K562 (cell line): ENCODE results near the gene SP4. TPM values are rescaled to one million over a fixed set of nuclear protein-coding genes. Genes with fewer than 3 reads are reported as not detected.
A peak's percentile ranks its signal among the peaks of the same experiment; 100 is the strongest.

Experiments used
- ATAC-seq: fragments of 200-7000 bp; cut with Tn5 transposase; 3 replicates; pipeline ENCODE4 v1.9.1; 2020; ENCODE audit warnings: moderate library complexity
- BruUV-seq: library from RNA; stranded (reverse); fragments of 400-500 nt; replicated peaks from 2 replicates; lab custom pipeline; 2021; lab: Mats Ljungman, UMichigan
- CTCF ChIA-PET: fragments of 300-600 bp; formaldehyde crosslinking; extraction: SDS; loops from one replicate; lab custom pipeline; 2021; ENCODE audit warnings: low intra/inter-chr PET ratio; lab: Yijun Ruan, JAX
- POLR2A ChIA-PET: fragments of 300-600, 350-650 bp; sonication (Branson Sonifier 250); formaldehyde crosslinking; extraction: SDS; loops from one replicate; lab custom pipeline; 2021; ENCODE audit warnings: antibody characterized with exemption, inconsistent platforms; lab: Yijun Ruan, JAX
- DNase-seq, 4 experiments: peaks; one replicate each; pipeline versions ENCODE4 v3.0.0 to v3.0.0-alpha.2; 2011 to 2018; ENCODE audit warnings: low spot score in 3 of 4, mixed read lengths in 3 of 4; ENCODE audit errors: extremely low read depth in 1 of 4
- FAIRE-seq: peaks from 2 replicates; lab custom pipeline; 2011; peaks lifted over from hg19 to GRCh38; lab: Jason Lieb, UNC
- H2AFZ ChIP-seq: 2 replicates; pipeline ENCODE4 v1.6.0; 2011; ENCODE audit warnings: low read depth, low read length, control low read depth, inconsistent platforms
- H3K27ac ChIP-seq: fragments of 200-600 bp; 3 replicates; pipeline ENCODE4 v1.8.0; 2011; ENCODE audit warnings: low read depth, mild to moderate bottlenecking, control low read depth, inconsistent platforms, low read length, moderate library complexity, mixed read lengths; ENCODE audit errors: extremely low read depth
- H3K27me3 ChIP-seq, 2 experiments: fragments of 300-600 bp in 1 of 2; 2 replicates in 1 of 2; 3 replicates in 1 of 2; pipeline versions ENCODE4 v1.6.0 to v1.8.0; 2011; ENCODE audit warnings: inconsistent platforms in 2 of 2, low read length in 2 of 2, mild to moderate bottlenecking in 1 of 2, mixed read lengths in 1 of 2, moderate library complexity in 1 of 2; ENCODE audit not compliant: control insufficient read depth in 2 of 2, insufficient read depth in 2 of 2
- H3K36me3 ChIP-seq: fragments of 300-600 bp; 3 replicates; pipeline ENCODE4 v1.8.0; 2011; ENCODE audit warnings: mild to moderate bottlenecking, low read length, inconsistent platforms; ENCODE audit not compliant: control insufficient read depth, insufficient read depth
- H3K4me1 ChIP-seq, 2 experiments: fragments of 200-600 bp in 1 of 2; replicated peaks in 1 of 2; 2 replicates in 1 of 2; 3 replicates in 1 of 2; pipeline versions ENCODE4 v1.5.1 to v1.8.0; 2011; ENCODE audit warnings: inconsistent platforms in 2 of 2, low read length in 2 of 2, mild to moderate bottlenecking in 1 of 2, mixed read lengths in 1 of 2, moderate library complexity in 1 of 2; ENCODE audit not compliant: control insufficient read depth in 2 of 2, insufficient read depth in 2 of 2
- H3K4me2 ChIP-seq: 2 replicates; pipeline ENCODE4 v1.6.1; 2011; ENCODE audit warnings: low read length, control low read depth, inconsistent platforms, mixed read lengths; ENCODE audit not compliant: insufficient read depth
- H3K4me3 ChIP-seq: fragments of 200-600 bp; sonication (generic), shearing (Covaris generic); 2 replicates; pipeline ENCODE4 v1.5.1; 2016; ENCODE audit warnings: control low read depth, inconsistent platforms
- H3K79me2 ChIP-seq: fragments of 200-600 bp; 3 replicates; pipeline ENCODE4 v1.8.0; 2011; ENCODE audit warnings: low read length, inconsistent platforms; ENCODE audit not compliant: control insufficient read depth, insufficient read depth
- H3K9ac ChIP-seq, 2 experiments: 2 replicates each; pipeline versions ENCODE4 v1.6.0 to v1.6.1; 2011; ENCODE audit warnings: low read depth in 2 of 2, low read length in 2 of 2, control low read depth in 1 of 2, inconsistent platforms in 1 of 2, mild to moderate bottlenecking in 1 of 2, mixed read lengths in 1 of 2; ENCODE audit not compliant: insufficient read depth in 1 of 2
- H3K9me1 ChIP-seq: one replicate; pipeline ENCODE4 v1.6.0; 2011; ENCODE audit warnings: inconsistent platforms, mild to moderate bottlenecking, low read length, moderate library complexity; ENCODE audit not compliant: control insufficient read depth, insufficient read depth
- H3K9me3 ChIP-seq: replicated peaks from 2 replicates; pipeline ENCODE4 v1.5.1; 2011; ENCODE audit warnings: low read depth, low read length, inconsistent platforms; ENCODE audit not compliant: control insufficient read depth, insufficient read depth
- H4K20me1 ChIP-seq: replicated peaks from 2 replicates; pipeline ENCODE4 v1.6.1; 2011; ENCODE audit warnings: low read length, inconsistent platforms, mixed read lengths; ENCODE audit not compliant: control insufficient read depth, insufficient read depth
- FOSL1 ChIP-seq: fragments of 200-800 bp; sonication (Bioruptor generic); conservative IDR thresholded peaks from 2 replicates; pipeline ENCODE4 v1.6.1; 2016; ENCODE audit warnings: missing genetic modification characterization, missing compliant biosample characterization
- FOXP1 ChIP-seq: sonication (generic); formaldehyde crosslinking; IDR thresholded peaks from 2 replicates; pipeline ENCODE4 v1.8.0; 2022; ENCODE audit warnings: mild to moderate bottlenecking, missing genetic modification reagents
- MEIS2 ChIP-seq: fragments of 450-650 bp; IDR thresholded peaks from 2 replicates; pipeline ENCODE4 v1.6.1; 2014; ENCODE audit warnings: mild to moderate bottlenecking; ENCODE audit not compliant: partially characterized antibody
- MTA1 ChIP-seq: fragments of 450-650 bp; IDR thresholded peaks from 2 replicates; pipeline ENCODE4 v1.6.1; 2017; ENCODE audit warnings: borderline replicate concordance
- NFE2 ChIP-seq: IDR thresholded peaks from 2 replicates; pipeline ENCODE4 v1.6.1; 2014; ENCODE audit warnings: antibody characterized with exemption, low read depth
- PCBP1 ChIP-seq: fragments of 200-400 bp; formaldehyde crosslinking; IDR thresholded peaks from 2 replicates; pipeline ENCODE4 v1.6.1; 2018; ENCODE audit warnings: mild to moderate bottlenecking, low read depth, low read length; ENCODE audit not compliant: poor library complexity, severe bottlenecking
- SMARCA4 ChIP-seq: fragments of 450-650 bp; IDR thresholded peaks from 2 replicates; pipeline ENCODE4 v1.6.1; 2016
- SPI1 ChIP-seq: IDR thresholded peaks from 2 replicates; pipeline ENCODE4 v1.6.1; 2011; ENCODE audit warnings: low read depth, low read length, control low read depth, borderline replicate concordance
- ZFPM2 ChIP-seq: fragments of 250-450 bp; sonication (Bioruptor Pico); IDR thresholded peaks from 2 replicates; pipeline ENCODE4 v1.5.1; 2022; ENCODE audit warnings: mild to moderate bottlenecking
- ZKSCAN3 ChIP-seq: fragments of 250-450 bp; sonication (Bioruptor Pico); IDR thresholded peaks from 2 replicates; pipeline ENCODE4 v1.4.0; 2020
- ZNF766 ChIP-seq: fragments of 200-800 bp; sonication (Bioruptor generic); conservative IDR thresholded peaks from 2 replicates; pipeline ENCODE4 v1.6.1; 2016; ENCODE audit warnings: missing genetic modification characterization, missing compliant biosample characterization
- WGBS: fragments of 100-300 bp; shearing (Covaris generic); methylation state at CpG from one replicate; pipeline ENCODE4 v1.1.6; 2016; ENCODE audit warnings: low coverage, mixed read lengths; ENCODE audit not compliant: insufficient coverage; ENCODE audit errors: missing lambda C conversion rate; 5-methylcytosine and 5-hydroxymethylcytosine counted together
- in situ Hi-C: fragments of 300-500 bp; cut with MboI; formaldehyde crosslinking; loops from 4 replicates; pipeline ENCODE4 v1.15.0; 2018; ENCODE audit warnings: inconsistent platforms, mixed read lengths
- intact Hi-C: fragments of 100-400 bp; cut with micrococcal nuclease; formaldehyde crosslinking; loops from 2 replicates; pipeline ENCODE4 v1.14.2; 2022
- polyA plus RNA-seq, 8 experiments: library from polyadenylated mRNA; depleted of rRNA in 4 of 8; stranded (reverse) in 5 of 8; unstranded in 3 of 8; fragments of >200 nt; fragmentation: Nextera tagmentation in 2 of 8; fragmentation: Illumina TruSeq in 1 of 8; extraction: Ambion mirVana in 2 of 8; extraction: Trizol in 1 of 8; gene quantifications; 2 replicates each; pipeline versions ENCODE4 v1.2.1 to v1.2.3, GENCODE V29; 2011 to 2014; ENCODE audit warnings: inconsistent platforms in 1 of 8, missing spikeins in 1 of 8
- total RNA-seq, 7 experiments: library from RNA; depleted of rRNA in 6 of 7; stranded (reverse); fragments of >200 nt in 6 of 7; fragmentation: Illumina TruSeq in 2 of 7; extraction: Trizol in 2 of 7; gene quantifications; 2 replicates each; pipeline versions ENCODE4 v1.2.1 to v1.2.3, GENCODE V29; 2011 to 2021; ENCODE audit warnings: low replicate concordance in 1 of 7
- TF ChIP-seq, protein P1 (sequence below), 3 experiments: IDR thresholded peaks in 2 of 3; conservative IDR thresholded peaks in 1 of 3; 2 replicates each; pipeline ENCODE4 v1.5.1; 2011 to 2012; ENCODE audit warnings: low read length in 3 of 3, mild to moderate bottlenecking in 3 of 3, control low read depth in 2 of 3, improper control_type of control experiment in 1 of 3, inconsistent platforms in 1 of 3, low read depth in 1 of 3, mixed read lengths in 1 of 3, moderate library complexity in 1 of 3; ENCODE audit not compliant: insufficient read depth in 2 of 3
- TF ChIP-seq, protein P2 (sequence below): sonication (generic); formaldehyde crosslinking; IDR thresholded peaks from 2 replicates; pipeline ENCODE4 v1.4.0; 2020; ENCODE audit warnings: mild to moderate bottlenecking, missing genetic modification reagents
- TF ChIP-seq, protein P3 (sequence below): sonication (generic); formaldehyde crosslinking; IDR thresholded peaks from 2 replicates; pipeline ENCODE4 v1.8.0; 2022; ENCODE audit warnings: mild to moderate bottlenecking, missing genetic modification reagents
- TF ChIP-seq, protein P4 (sequence below), 2 experiments: fragments of 450-650 bp in 1 of 2; IDR thresholded peaks; 2 replicates each; pipeline ENCODE4 v1.6.1; 2011 to 2017; ENCODE audit warnings: low read depth in 2 of 2, antibody characterized with exemption in 1 of 2, borderline replicate concordance in 1 of 2, low read length in 1 of 2, mild to moderate bottlenecking in 1 of 2, mixed read lengths in 1 of 2; ENCODE audit not compliant: control insufficient read depth in 1 of 2

The SP4 gene
- total and polyA plus RNA-seq, 9 of the 15 experiments (the other 6 are each of a cell fraction or from before 2014, with no cell fraction given), result 2.4 to 9.4 (median 4.5) TPM

DNA sequence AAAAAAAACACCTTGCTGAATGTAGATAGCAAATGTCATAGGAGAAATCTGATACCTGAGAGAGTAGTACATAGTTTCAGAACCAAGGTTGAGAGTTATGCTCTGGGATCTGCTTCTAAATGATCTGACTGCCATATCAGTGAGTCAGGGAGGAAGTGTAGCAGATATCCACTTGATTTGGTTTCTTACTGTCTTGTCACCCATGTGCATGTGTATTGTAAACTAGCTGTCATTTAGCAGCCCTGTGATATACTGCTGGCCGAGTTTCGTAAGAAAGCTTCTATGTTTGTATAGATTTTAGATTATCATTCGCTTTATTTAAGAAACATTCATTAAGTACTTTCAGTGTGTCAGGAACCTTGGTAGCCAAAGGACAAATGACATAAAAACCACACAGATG lies 42.0 kb downstream of the SP4 start:
- POLR2A ChIA-PET, result no interaction called here
- H3K79me2 ChIP-seq, result no peaks in the 10 kb centered on the region
- no peaks in the 10 kb centered on the region for H3K9me3 ChIP-seq
- no TSS peak for BruUV-seq
- peak; percentile 79 for ATAC-seq
- no peaks in the 10 kb centered on the region for H3K36me3 ChIP-seq
- H3K27me3 ChIP-seq, result no peaks in the 10 kb centered on the region
- H2AFZ ChIP-seq, result no peak overlapping the region
- 22% methylated on average over 3 of the region's 3 CpGs for WGBS
- in situ Hi-C loops (no loop called here), intact Hi-C loops (no loop called here)
- peaks cover 2% of the 10 kb centered on the region for H3K9me1 ChIP-seq
- peak overlapping the region; percentile 33; the same call in 1 of the 3 replicates for H3K27ac ChIP-seq
- CTCF ChIA-PET, result no interaction called here
- FAIRE-seq, result no peak
- H4K20me1 ChIP-seq, result no peaks in the 10 kb centered on the region
- H3K4me1 ChIP-seq, result peaks cover 0 to 6% of the 10 kb centered on the region in 2 experiments; a peak in 2 of 5 replicates
- no peak overlapping the region for H3K4me2 ChIP-seq
- H3K9ac ChIP-seq, result no peak overlapping the region
- DNase-seq, result peak in 2 of 4 experiments; percentile 17 to 22
- no peak overlapping the region for H3K4me3 ChIP-seq
- TF ChIP-seq MTA1 (no peak), ZKSCAN3 (no peak), ZFPM2 (CRISPR knock-in tag) (no peak), ZNF766 (CRISPR knock-in tag) (peak; percentile 73; the same call in 1 of the 2 replicates), FOXP1 (CRISPR knock-in tag) (no peak), MEIS2 (peak; percentile 90), SPI1 (peak; percentile 69; the same call in 1 of the 2 replicates), NFE2 (peak; percentile 8; the same call in 1 of the 2 replicates), PCBP1 (no peak), FOSL1 (tag) (peak; percentile 48), SMARCA4 (0 out of 2 replicates have a peak, but pooled peaks have one; percentile 23)
- TF ChIP-seq, protein P1, sequence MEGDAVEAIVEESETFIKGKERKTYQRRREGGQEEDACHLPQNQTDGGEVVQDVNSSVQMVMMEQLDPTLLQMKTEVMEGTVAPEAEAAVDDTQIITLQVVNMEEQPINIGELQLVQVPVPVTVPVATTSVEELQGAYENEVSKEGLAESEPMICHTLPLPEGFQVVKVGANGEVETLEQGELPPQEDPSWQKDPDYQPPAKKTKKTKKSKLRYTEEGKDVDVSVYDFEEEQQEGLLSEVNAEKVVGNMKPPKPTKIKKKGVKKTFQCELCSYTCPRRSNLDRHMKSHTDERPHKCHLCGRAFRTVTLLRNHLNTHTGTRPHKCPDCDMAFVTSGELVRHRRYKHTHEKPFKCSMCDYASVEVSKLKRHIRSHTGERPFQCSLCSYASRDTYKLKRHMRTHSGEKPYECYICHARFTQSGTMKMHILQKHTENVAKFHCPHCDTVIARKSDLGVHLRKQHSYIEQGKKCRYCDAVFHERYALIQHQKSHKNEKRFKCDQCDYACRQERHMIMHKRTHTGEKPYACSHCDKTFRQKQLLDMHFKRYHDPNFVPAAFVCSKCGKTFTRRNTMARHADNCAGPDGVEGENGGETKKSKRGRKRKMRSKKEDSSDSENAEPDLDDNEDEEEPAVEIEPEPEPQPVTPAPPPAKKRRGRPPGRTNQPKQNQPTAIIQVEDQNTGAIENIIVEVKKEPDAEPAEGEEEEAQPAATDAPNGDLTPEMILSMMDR (IDR thresholded peaks at IDR 0.05 in 2 of 3, conservative IDR thresholded peaks at IDR 0.05 in 1 of 3; ENCODE audit: insufficient read depth in 2 of 3, low read depth in 1 of 3, low read length in 3 of 3), result no peak
- TF ChIP-seq, protein P2, sequence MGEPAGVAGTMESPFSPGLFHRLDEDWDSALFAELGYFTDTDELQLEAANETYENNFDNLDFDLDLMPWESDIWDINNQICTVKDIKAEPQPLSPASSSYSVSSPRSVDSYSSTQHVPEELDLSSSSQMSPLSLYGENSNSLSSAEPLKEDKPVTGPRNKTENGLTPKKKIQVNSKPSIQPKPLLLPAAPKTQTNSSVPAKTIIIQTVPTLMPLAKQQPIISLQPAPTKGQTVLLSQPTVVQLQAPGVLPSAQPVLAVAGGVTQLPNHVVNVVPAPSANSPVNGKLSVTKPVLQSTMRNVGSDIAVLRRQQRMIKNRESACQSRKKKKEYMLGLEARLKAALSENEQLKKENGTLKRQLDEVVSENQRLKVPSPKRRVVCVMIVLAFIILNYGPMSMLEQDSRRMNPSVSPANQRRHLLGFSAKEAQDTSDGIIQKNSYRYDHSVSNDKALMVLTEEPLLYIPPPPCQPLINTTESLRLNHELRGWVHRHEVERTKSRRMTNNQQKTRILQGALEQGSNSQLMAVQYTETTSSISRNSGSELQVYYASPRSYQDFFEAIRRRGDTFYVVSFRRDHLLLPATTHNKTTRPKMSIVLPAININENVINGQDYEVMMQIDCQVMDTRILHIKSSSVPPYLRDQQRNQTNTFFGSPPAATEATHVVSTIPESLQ, result no peak
- TF ChIP-seq, protein P3, sequence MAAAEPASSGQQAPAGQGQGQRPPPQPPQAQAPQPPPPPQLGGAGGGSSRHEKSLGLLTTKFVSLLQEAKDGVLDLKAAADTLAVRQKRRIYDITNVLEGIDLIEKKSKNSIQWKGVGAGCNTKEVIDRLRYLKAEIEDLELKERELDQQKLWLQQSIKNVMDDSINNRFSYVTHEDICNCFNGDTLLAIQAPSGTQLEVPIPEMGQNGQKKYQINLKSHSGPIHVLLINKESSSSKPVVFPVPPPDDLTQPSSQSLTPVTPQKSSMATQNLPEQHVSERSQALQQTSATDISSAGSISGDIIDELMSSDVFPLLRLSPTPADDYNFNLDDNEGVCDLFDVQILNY, result no peak
- TF ChIP-seq, protein P4, sequence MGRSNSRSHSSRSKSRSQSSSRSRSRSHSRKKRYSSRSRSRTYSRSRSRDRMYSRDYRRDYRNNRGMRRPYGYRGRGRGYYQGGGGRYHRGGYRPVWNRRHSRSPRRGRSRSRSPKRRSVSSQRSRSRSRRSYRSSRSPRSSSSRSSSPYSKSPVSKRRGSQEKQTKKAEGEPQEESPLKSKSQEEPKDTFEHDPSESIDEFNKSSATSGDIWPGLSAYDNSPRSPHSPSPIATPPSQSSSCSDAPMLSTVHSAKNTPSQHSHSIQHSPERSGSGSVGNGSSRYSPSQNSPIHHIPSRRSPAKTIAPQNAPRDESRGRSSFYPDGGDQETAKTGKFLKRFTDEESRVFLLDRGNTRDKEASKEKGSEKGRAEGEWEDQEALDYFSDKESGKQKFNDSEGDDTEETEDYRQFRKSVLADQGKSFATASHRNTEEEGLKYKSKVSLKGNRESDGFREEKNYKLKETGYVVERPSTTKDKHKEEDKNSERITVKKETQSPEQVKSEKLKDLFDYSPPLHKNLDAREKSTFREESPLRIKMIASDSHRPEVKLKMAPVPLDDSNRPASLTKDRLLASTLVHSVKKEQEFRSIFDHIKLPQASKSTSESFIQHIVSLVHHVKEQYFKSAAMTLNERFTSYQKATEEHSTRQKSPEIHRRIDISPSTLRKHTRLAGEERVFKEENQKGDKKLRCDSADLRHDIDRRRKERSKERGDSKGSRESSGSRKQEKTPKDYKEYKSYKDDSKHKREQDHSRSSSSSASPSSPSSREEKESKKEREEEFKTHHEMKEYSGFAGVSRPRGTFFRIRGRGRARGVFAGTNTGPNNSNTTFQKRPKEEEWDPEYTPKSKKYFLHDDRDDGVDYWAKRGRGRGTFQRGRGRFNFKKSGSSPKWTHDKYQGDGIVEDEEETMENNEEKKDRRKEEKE (IDR thresholded peaks at IDR 0.05; ENCODE audit: borderline replicate concordance in 1 of 2, control insufficient read depth in 1 of 2, low read depth in 2 of 2, low read length in 1 of 2), result no peak
